Endothelial cell of umbilical vein (primary cell): ENCODE data around the gene SQSTM1. TPM values are rescaled to one million over a fixed set of nuclear protein-coding genes. Genes with fewer than 3 reads are reported as not detected.

Experiments used
- BruUV-seq: library from RNA; stranded (reverse); fragments of 400-500 nt; replicated peaks from 2 replicates; lab custom pipeline; 2021; lab: Mats Ljungman, UMichigan
- CTCF ChIA-PET: fragments of 300-600, 350-600 bp; sonication (Branson Sonifier 250); formaldehyde crosslinking; loops from one replicate; lab custom pipeline; 2021; ENCODE audit warnings: antibody characterized with exemption, inconsistent platforms; lab: Charles Lee
- POLR2A ChIA-PET: fragments of 300-600, 350-600 bp; sonication (Branson Sonifier 250); formaldehyde crosslinking; loops from one replicate; lab custom pipeline; 2021; ENCODE audit warnings: antibody characterized with exemption, inconsistent platforms; lab: Charles Lee
- DNase-seq: peaks from one replicate; pipeline ENCODE4 v3.0.0-alpha.2; 2011; ENCODE audit warnings: low read depth, low spot score
- FAIRE-seq: peaks from 2 replicates; lab custom pipeline; 2011; peaks lifted over from hg19 to GRCh38; lab: Jason Lieb, UNC
- H2AFZ ChIP-seq: 2 replicates; pipeline ENCODE4 v1.6.0; 2012; ENCODE audit warnings: low read depth, low read length, control low read depth, inconsistent platforms
- H3K27ac ChIP-seq: 2 replicates; pipeline ENCODE4 v1.5.1; 2011; ENCODE audit warnings: low read depth, mild to moderate bottlenecking, control low read depth, low read length, moderate library complexity; ENCODE audit not compliant: insufficient read depth
- H3K27me3 ChIP-seq, 2 experiments: 2 replicates each; pipeline versions ENCODE4 v1.6.0 to v1.6.1; 2011; ENCODE audit warnings: low read length in 2 of 2, mixed read lengths in 1 of 2; ENCODE audit not compliant: control insufficient read depth in 2 of 2, insufficient read depth in 2 of 2
- H3K36me3 ChIP-seq, 2 experiments: 2 replicates in 1 of 2; 3 replicates in 1 of 2; pipeline ENCODE4 v1.5.1; 2011; ENCODE audit warnings: low read length in 2 of 2, mild to moderate bottlenecking in 1 of 2, moderate library complexity in 1 of 2; ENCODE audit not compliant: control insufficient read depth in 2 of 2, insufficient read depth in 2 of 2; ENCODE audit errors: extremely low read depth in 1 of 2
- H3K4me1 ChIP-seq: 3 replicates; pipeline ENCODE4 v1.5.1; 2011; ENCODE audit warnings: mild to moderate bottlenecking, low read length; ENCODE audit not compliant: control insufficient read depth, insufficient read depth; ENCODE audit errors: extremely low read depth
- H3K4me2 ChIP-seq: 2 replicates; pipeline ENCODE4 v1.6.1; 2011; ENCODE audit warnings: low read length, control low read depth, mixed read lengths; ENCODE audit not compliant: insufficient read depth
- H3K4me3 ChIP-seq, 3 experiments: fragments of 200-600 bp in 1 of 3; sonication (generic), shearing (Covaris generic) in 1 of 3; replicated peaks in 1 of 3; 2 replicates each; pipeline ENCODE4 v1.5.1; 2011 to 2016; ENCODE audit warnings: control low read depth in 3 of 3, low read length in 3 of 3, mild to moderate bottlenecking in 2 of 3, inconsistent platforms in 1 of 3, low read depth in 1 of 3, moderate library complexity in 1 of 3; ENCODE audit not compliant: insufficient read depth in 1 of 3
- H3K79me2 ChIP-seq: 2 replicates; pipeline ENCODE4 v1.6.0; 2012; ENCODE audit warnings: low read length, inconsistent platforms; ENCODE audit not compliant: control insufficient read depth, insufficient read depth
- H3K9ac ChIP-seq: replicated peaks from 2 replicates; pipeline ENCODE3; 2011; ENCODE audit warnings: low read length, control low read depth; ENCODE audit not compliant: insufficient read depth; ENCODE audit errors: extremely low read depth
- H3K9me1 ChIP-seq: replicated peaks from 3 replicates; pipeline ENCODE4 v1.6.0; 2011; ENCODE audit warnings: mild to moderate bottlenecking, low read length; ENCODE audit not compliant: control insufficient read depth, insufficient read depth; ENCODE audit errors: extremely low read depth
- H3K9me3 ChIP-seq: replicated peaks from 2 replicates; pipeline ENCODE4 v1.5.1; 2012; ENCODE audit warnings: low read length, inconsistent platforms; ENCODE audit not compliant: control insufficient read depth, insufficient read depth
- H4K20me1 ChIP-seq: replicated peaks from 2 replicates; pipeline ENCODE3; 2011; ENCODE audit warnings: mild to moderate bottlenecking, low read length; ENCODE audit not compliant: control insufficient read depth, insufficient read depth; ENCODE audit errors: extremely low read depth
- CTCF ChIP-seq, 2 donors: IDR thresholded peaks; 1 replicate in 1 of 2; 2 replicates in 1 of 2; pipeline ENCODE4 v1.5.1; 2011; ENCODE audit warnings: low read length in 2 of 2, mild to moderate bottlenecking in 2 of 2, moderate library complexity in 2 of 2, control low read depth in 1 of 2, inconsistent platforms in 1 of 2, low read depth in 1 of 2; ENCODE audit not compliant: insufficient read depth in 1 of 2; ENCODE audit errors: extremely low read depth in 1 of 2
- EZH2 ChIP-seq: IDR thresholded peaks from 2 replicates; pipeline ENCODE4 v1.6.1; 2012; ENCODE audit warnings: borderline replicate concordance, low read depth, mild to moderate bottlenecking, moderate library complexity, low read length, inconsistent platforms; ENCODE audit not compliant: severe bottlenecking
- FOS ChIP-seq: IDR thresholded peaks from 2 replicates; pipeline ENCODE4 v1.6.1; 2011; ENCODE audit warnings: mild to moderate bottlenecking, low read length, moderate library complexity, borderline replicate concordance; ENCODE audit not compliant: insufficient read depth
- GATA2 ChIP-seq: IDR thresholded peaks from 2 replicates; pipeline ENCODE4 v1.7.0; 2011; ENCODE audit warnings: low read depth, mild to moderate bottlenecking, moderate library complexity, mixed read lengths, low read length; ENCODE audit not compliant: insufficient read length, insufficient read depth
- JUN ChIP-seq: IDR thresholded peaks from 2 replicates; pipeline ENCODE4 v1.6.1; 2011; ENCODE audit warnings: borderline replicate concordance, low read depth; ENCODE audit not compliant: insufficient read length, insufficient read depth
- MAX ChIP-seq: IDR thresholded peaks from 2 replicates; pipeline ENCODE4 v1.6.1; 2011; ENCODE audit not compliant: insufficient read depth, insufficient read length
- MYC ChIP-seq: IDR thresholded peaks from one replicate; pipeline ENCODE4 v1.6.1; 2011; ENCODE audit warnings: mild to moderate bottlenecking, low read depth, low read length
- POLR2A ChIP-seq: IDR thresholded peaks from 2 replicates; pipeline ENCODE4 v1.6.1; 2012; ENCODE audit warnings: low read depth, mild to moderate bottlenecking, control low read depth, low read length
- POLR2AphosphoS5 ChIP-seq: IDR thresholded peaks from 2 replicates; pipeline ENCODE4 v1.6.1; 2012; ENCODE audit warnings: low read depth, mild to moderate bottlenecking, control low read depth, low read length, moderate library complexity; ENCODE audit not compliant: insufficient read depth
- dilution Hi-C: fragments of 300-500 bp; cut with MboI; formaldehyde crosslinking; loops from one replicate; pipeline ENCODE4 v1.15.0; 2019; ENCODE audit warnings: low sequenced_read_pairs; ENCODE audit not compliant: extremely low pct_ligation_motif_present
- intact Hi-C: fragments of 100-400 bp; cut with micrococcal nuclease; formaldehyde crosslinking; loops from one replicate; pipeline ENCODE4 v1.10.0; 2022
- polyA plus RNA-seq, 4 experiments: library from polyadenylated mRNA; depleted of rRNA in 3 of 4; stranded (reverse) in 3 of 4; unstranded in 1 of 4; fragments of >200 nt; gene quantifications; 2 replicates each; pipeline versions ENCODE4 v1.2.1 to v1.2.3, GENCODE V29; 2011 to 2012; ENCODE audit warnings: missing spikeins in 1 of 4
- total RNA-seq: library from RNA; stranded (reverse); gene quantifications from 2 replicates; pipeline ENCODE4 v1.2.3, GENCODE V29; 2021

Gene SQSTM1
- total and polyA plus RNA-seq, 2 donors (not counting 3 experiments of a cell fraction or from before 2014, with no cell fraction given), result 302 to 346 TPM

- DNase-seq (no peak), FAIRE-seq (no peak)
- Histone ChIP-seq H4K20me1 (no peaks in the 10 kb centered on the region), H2AFZ (no peak overlapping the region), H3K27me3 (no peaks in the 10 kb centered on the region), H3K9me3 (no peaks in the 10 kb centered on the region), H3K27ac (no peak overlapping the region), H3K9ac (no peak overlapping the region), H3K4me2 (no peak overlapping the region), H3K4me1 (no peaks in the 10 kb centered on the region), H3K36me3 (peaks cover 4 to 60% of the 10 kb centered on the region in 2 experiments), H3K9me1 (no peaks in the 10 kb centered on the region), H3K79me2 (no peaks in the 10 kb centered on the region), H3K4me3 (no peak overlapping the region)
- dilution Hi-C loops, result no loop called here
- intact Hi-C loops, result no loop called here
- CTCF ChIA-PET, result interaction anchor here (1.6 kb wide), 1 partner anchor 71 kb away, joined by 4 read pairs; no protein-coding TSS in a partner anchor
- TF ChIP-seq CTCF (IDR thresholded peaks at IDR 0.05; ENCODE audit: extremely low read depth in 1 of 2, insufficient read depth in 1 of 2, low read depth in 1 of 2, low read length in 2 of 2) (no peak), POLR2AphosphoS5 (no peak), MAX (no peak), FOS (no peak), POLR2A (no peak), EZH2 (no peak), JUN (no peak), MYC (no peak), GATA2 (no peak)
- POLR2A ChIA-PET, result no interaction called here
- BruUV-seq, result no TSS peak
Measured at GRCh38 chr5:179872828-179873575, 52.3 kb downstream of the SQSTM1 start.
